ENCODE data around the gene PTPRM. TPM values are rescaled to one million over a fixed set of nuclear protein-coding genes. Genes with fewer than 3 reads are reported as not detected.

Gene PTPRM
- total and polyA plus RNA-seq, 2 of the 4 experiments (the other 2 are of a cell fraction) = 28.3 to 51.2 TPM

GRCh38 chr18:8121101-8121500 is 554.0 kb downstream of the PTPRM start:
- no peak overlapping the region for H2BK120ac ChIP-seq (ENCODE audit: low read depth, low read length)
- peaks cover 6% of the 10 kb centered on the region for H3K4me1 ChIP-seq (ENCODE audit: control insufficient read depth, insufficient read depth, low read length)
- ChIA-PET CTCF (no interaction called here), POLR2A (ENCODE audit: unreplicated experiment) (no interaction called here)
- no peak overlapping the region for H2AK5ac ChIP-seq (ENCODE audit: low read depth, low read length)
- no TSS peak for BruUV-seq (replicated peaks)
- H4K20me1 ChIP-seq (ENCODE audit: insufficient read depth, low read length) = peaks cover 3% of the 10 kb centered on the region; the same call in 1 of the 2 replicates
- H4K5ac ChIP-seq (ENCODE audit: low read depth, low read length) = no peak overlapping the region
- no CpG with 5 or more reads among the region's 1 CpG for WGBS, 2 experiments (ENCODE audit: extremely low coverage in 2 of 2, insufficient read length in 1 of 2)
- TF ChIP-seq FOS (IDR thresholded peaks at IDR 0.05; ENCODE audit: low read depth, low read length) (no peak), NFE2L2 (IDR thresholded peaks at IDR 0.05; ENCODE audit: low read depth, low read length) (no peak), BHLHE40 (IDR thresholded peaks at IDR 0.05; ENCODE audit: low read depth, low read length) (no peak), POLR2A (IDR thresholded peaks at IDR 0.05; ENCODE audit: low read depth, low read length) (no peak)
- no peak overlapping the region for H2AK9ac ChIP-seq (replicated peaks; ENCODE audit: low read depth, low read length, poor library complexity)
- no peak overlapping the region for H3K18ac ChIP-seq (ENCODE audit: low read depth, low read length)
- no peak overlapping the region for H4K91ac ChIP-seq (ENCODE audit: insufficient read depth, low read depth, low read length)
- peaks cover 4% of the 10 kb centered on the region for H3K9me1 ChIP-seq (ENCODE audit: insufficient read depth, low read length)
- H3K79me1 ChIP-seq (ENCODE audit: low read depth in 1 of 2, low read length in 2 of 2) = no peaks in the 10 kb centered on the region
- DNase-seq (no peak), ATAC-seq (ENCODE audit: low read depth) (no peak)
- no peak overlapping the region for H2AFZ ChIP-seq (replicated peaks; ENCODE audit: low read length, poor library complexity)
- H3K36me3 ChIP-seq (ENCODE audit: control insufficient read depth, insufficient read depth, low read length) = no peaks in the 10 kb centered on the region; the same call in 1 of the 2 replicates
- no peak overlapping the region for H3K4ac ChIP-seq (ENCODE audit: low read depth, low read length)
- no peak overlapping the region for H4K8ac ChIP-seq (ENCODE audit: low read depth in 2 of 2, low read length in 2 of 2)
- H2BK20ac ChIP-seq (ENCODE audit: low read depth, low read length) = 0 out of 2 replicates have a peak overlapping the region, but pooled peaks have one; percentile 34
- H3K56ac ChIP-seq (ENCODE audit: extremely low read depth, insufficient read depth, low read length) = no peak overlapping the region
- H3K27me3 ChIP-seq (ENCODE audit: control insufficient read depth, insufficient read depth, low read length) = no peaks in the 10 kb centered on the region
- H3K23ac ChIP-seq (ENCODE audit: low read depth, low read length) = no peak overlapping the region
- intact Hi-C loops (cut with micrococcal nuclease) = loop anchor here (10.0 kb wide), 1 partner anchor 546 kb away; no protein-coding TSS in a partner anchor
- no peak overlapping the region; the same call in 2 of the 3 replicates for H2BK15ac ChIP-seq (ENCODE audit: low read depth, low read length)
- H3K4me2 ChIP-seq (ENCODE audit: low read depth, low read length) = no peak overlapping the region
- in situ Hi-C loops (cut with MboI; ENCODE audit: low sequenced_read_pairs) = no loop called here
- no peak overlapping the region for H3K14ac ChIP-seq (replicated peaks; ENCODE audit: low read depth, low read length)
- no peak overlapping the region for H3K27ac ChIP-seq (ENCODE audit: insufficient read depth, low read length)
- H3K4me3 ChIP-seq (ENCODE audit: insufficient read depth, low read depth, low read length) = no peak overlapping the region
- no peak overlapping the region for H2BK5ac ChIP-seq (ENCODE audit: low read depth, low read length, poor library complexity, severe bottlenecking)
- dilution Hi-C loops (cut with HindIII; ENCODE audit: low sequenced_read_pairs, unreplicated experiment) = no loop called here
- no peak overlapping the region for H3K9ac ChIP-seq (ENCODE audit: low read depth, low read length)
- H3K9me3 ChIP-seq (ENCODE audit: control insufficient read depth, insufficient read depth, low read length) = no peaks in the 10 kb centered on the region
